Inferior parietal cortex (tissue), 1 donor: ENCODE data around the gene MCTP2.

Source experiments
- DNase-seq: peaks from one replicate; pipeline ENCODE4 v3.0.0-alpha.2; 2016; ENCODE audit errors: extremely low spot score

MCTP2 gene

GRCh38 chr15:94263341-94264273 lies 32.2 kb downstream of the MCTP2 start:
- DNase-seq, result no peak

GRCh38 chr15:94265009-94265408 lies 33.6 kb downstream of the MCTP2 start:
- DNase-seq, result no peak

GRCh38 chr15:94265982-94266381 lies 34.6 kb downstream of the MCTP2 start:
- no peak for DNase-seq

- no peak for DNase-seq
Measured at GRCh38 chr15:94266789-94267188, 35.4 kb downstream of the MCTP2 start.

- DNase-seq, result no peak
Measured at GRCh38 chr15:94269954-94270353, 38.6 kb downstream of the MCTP2 start.

- no peak for DNase-seq
Measured at GRCh38 chr15:94270570-94270969, 39.2 kb downstream of the MCTP2 start.

- DNase-seq, result no peak
Measured at GRCh38 chr15:94272251-94272898, 41.0 kb downstream of the MCTP2 start.

- no peak for DNase-seq
Measured at GRCh38 chr15:94273826-94274225, 42.5 kb downstream of the MCTP2 start.

GRCh38 chr15:94274745-94275144 lies 43.4 kb downstream of the MCTP2 start:
- DNase-seq, result no peak

GRCh38 chr15:94277485-94277884 lies 46.1 kb downstream of the MCTP2 start:
- DNase-seq, result no peak

GRCh38 chr15:94279736-94280135 lies 48.4 kb downstream of the MCTP2 start:
- no peak for DNase-seq

GRCh38 chr15:94280301-94280700 lies 48.9 kb downstream of the MCTP2 start:
- DNase-seq, result no peak

- DNase-seq, result no peak
Measured at GRCh38 chr15:94282269-94283250, 51.2 kb downstream of the MCTP2 start.

- no peak for DNase-seq
Measured at GRCh38 chr15:94286583-94286982, 55.2 kb downstream of the MCTP2 start.

- no peak for DNase-seq
Measured at GRCh38 chr15:94287794-94288246, 56.5 kb downstream of the MCTP2 start.

GRCh38 chr15:94290730-94291129 lies 59.4 kb downstream of the MCTP2 start:
- DNase-seq, result no peak

GRCh38 chr15:94293411-94294402 lies 62.3 kb downstream of the MCTP2 start:
- DNase-seq, result no peak

- DNase-seq, result no peak
Measured at GRCh38 chr15:94294556-94294955, 63.2 kb downstream of the MCTP2 start.

GRCh38 chr15:94295275-94295674 lies 63.9 kb downstream of the MCTP2 start:
- DNase-seq, result no peak

- DNase-seq, result no peak
Measured at GRCh38 chr15:94296717-94297116, 65.4 kb downstream of the MCTP2 start.

GRCh38 chr15:94297558-94297957 lies 66.2 kb downstream of the MCTP2 start:
- DNase-seq, result no peak
